ENCODE measurements around the gene ALLC.
"Not testable (repeated sequence)": the region's sequence is repeated elsewhere in the genome, so short reads cannot be mapped to it uniquely, and the experiment has no call there.

ALLC gene

DNA sequence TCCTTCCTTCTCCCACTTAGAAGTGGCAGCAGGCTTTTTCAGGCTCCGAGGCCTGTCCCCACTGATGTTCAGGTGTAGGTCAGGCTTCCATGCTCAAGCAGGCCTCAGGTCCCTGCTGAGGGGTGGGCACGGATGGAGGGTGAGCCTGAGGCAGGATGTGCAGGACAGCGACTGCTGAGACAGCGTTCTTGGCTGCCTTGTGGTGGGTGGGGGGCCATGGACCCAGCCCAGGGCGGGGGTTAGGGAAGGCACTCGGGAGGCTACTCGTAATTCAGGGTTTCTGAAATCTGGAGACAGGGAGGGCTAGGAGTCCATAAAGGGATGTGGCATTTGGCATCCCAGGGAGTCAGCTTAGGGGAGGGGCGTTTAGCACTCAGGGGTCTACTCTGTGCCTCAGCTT lies 32.8 kb upstream of the ALLC start:
- H3K27ac ChIP-seq: no peak overlapping the region
- DNase-seq (ENCODE audit: low read depth, low spot score): no peak

DNA sequence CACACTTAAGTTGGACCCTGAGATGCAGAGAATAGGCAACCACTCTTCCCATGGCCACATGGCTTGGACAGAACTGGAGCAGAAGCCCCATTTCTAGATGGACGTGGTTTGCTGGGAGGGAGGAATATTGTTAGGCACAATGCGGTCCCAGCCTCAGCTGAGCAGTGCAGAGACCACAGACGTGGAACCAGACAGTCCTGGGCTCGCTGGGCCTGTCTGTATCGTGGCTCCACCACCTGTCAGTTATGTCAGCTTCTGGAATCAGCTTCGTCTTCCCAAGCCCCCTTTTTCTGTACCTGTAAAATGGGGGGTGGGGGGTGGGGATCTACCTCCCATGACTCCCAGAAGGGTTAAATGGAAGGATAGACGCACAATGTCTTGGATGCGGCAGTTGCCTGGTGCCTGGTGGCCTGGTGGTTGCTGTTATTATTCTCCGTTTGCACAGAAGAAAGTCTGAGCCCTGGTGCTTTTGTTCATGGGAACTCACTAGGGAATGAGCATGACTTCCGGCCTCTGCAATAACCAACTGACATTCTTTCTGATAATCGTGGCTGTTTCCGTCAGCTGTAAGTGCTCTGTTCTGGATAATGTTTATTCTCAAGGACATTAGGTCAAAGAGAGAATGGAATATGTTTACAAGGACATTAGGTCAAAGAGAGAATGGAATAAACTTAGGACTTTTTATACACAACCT lies 31.7 kb upstream of the ALLC start:
- no peak overlapping the region for H3K27ac ChIP-seq
- no peak for DNase-seq (ENCODE audit: low read depth, low spot score)

DNA sequence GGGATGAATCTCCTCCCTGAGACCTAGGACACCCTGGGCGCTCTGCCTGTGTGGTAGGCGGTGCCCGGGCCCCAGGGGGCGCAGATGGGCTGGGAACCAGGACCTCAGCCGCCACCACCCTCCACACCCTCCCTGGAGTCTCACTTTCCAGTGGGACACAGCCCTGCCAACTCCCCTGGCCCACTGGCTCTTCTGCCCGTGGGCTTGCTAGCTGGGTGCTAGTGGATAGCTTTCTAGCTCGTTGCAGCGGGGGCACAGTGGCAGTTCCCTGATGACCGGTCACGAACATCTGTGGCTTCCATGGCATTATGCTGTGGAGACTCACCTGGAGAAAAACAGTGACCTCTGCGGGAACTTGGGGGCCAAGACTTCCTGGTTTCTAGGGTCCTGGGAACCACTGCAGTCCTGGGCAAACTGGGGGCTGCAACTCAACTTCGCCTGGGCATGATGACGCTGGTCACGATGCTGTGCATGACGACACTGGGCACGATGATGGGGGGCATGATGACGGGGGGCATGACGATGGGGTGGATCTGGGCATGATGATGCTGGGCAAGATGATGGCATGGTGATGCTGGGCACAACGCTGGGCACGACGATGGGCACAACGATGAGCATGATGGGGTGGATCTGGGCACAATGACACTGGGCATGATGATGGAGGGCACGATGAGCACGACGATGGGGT lies 31.0 kb upstream of the ALLC start:
- H3K27ac ChIP-seq: no peak overlapping the region
- DNase-seq (ENCODE audit: low read depth, low spot score): no peak

DNA sequence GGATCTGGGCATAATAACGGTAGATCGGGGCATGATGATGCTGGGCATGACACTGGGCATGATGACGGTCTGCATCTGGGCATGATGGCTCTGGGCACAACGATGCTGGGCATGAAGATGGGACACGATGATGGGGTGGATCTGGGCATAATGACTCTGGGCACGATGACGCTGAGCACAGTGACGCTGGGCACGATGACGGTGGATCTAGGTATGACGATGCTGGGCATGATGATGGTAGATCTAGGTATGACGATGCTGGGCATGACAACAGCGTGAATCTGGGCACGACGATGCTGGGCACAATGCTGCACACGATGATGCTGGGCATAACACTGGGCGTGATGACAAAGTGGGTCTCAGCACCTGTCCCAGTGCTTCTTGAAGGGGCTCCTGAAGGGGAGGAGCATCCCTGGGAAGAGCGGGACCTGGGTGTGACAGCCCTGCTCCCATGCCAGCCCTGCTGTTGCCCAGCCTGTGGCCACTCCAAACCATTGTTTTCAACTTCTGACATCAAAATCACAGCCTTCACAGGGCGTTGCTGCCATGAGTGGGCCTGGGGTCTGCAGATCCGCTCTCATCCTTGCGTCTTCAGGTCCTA lies 30.4 kb upstream of the ALLC start:
- no peak overlapping the region for H3K27ac ChIP-seq
- DNase-seq (ENCODE audit: low read depth, low spot score): no peak

DNA sequence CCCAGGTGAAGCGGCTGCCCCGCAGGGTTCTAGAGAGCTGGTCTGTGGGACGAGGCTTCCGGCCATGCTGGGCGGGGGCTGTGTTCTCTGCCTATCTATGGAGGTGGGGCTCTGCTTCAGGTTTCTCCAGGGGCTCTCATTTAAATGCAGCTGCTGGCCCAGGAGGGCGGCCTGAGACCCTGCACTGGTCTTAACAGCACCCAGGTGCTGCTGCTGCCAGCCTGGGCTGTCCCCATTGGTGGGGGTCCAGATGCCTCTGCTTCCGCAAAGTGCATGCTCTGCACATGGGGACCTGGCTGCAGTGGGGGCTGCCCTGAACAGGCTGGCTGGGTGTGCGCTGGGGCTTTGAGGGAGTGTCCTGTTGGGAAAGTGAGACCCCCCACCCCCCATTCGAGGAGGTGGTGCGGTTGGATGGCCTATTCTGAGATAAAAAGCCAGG lies 29.7 kb upstream of the ALLC start:
- H3K27ac ChIP-seq: no peak overlapping the region
- no peak for DNase-seq (ENCODE audit: low read depth, low spot score)

DNA sequence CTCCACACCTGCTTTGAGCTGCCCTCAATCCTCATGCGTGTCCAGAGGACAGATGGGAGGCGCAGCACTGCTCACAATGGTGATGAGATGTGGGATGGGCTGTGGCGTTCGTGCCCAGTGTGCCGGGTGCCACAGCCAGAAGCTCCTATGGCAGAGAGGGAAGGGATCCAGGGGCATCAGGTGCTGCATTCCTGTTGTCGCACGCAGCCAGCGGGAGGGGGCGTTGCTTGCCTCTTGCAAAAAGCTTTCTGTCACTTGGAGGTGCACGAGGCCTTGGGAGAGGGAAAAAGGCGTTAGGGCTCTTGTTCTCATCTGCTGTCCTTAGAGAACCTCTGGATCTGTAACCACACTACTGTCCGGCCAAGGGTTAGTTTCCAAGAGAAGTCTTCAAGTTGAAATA lies 29.2 kb upstream of the ALLC start:
- no peak overlapping the region for H3K27ac ChIP-seq
- no peak for DNase-seq (ENCODE audit: low read depth, low spot score)

DNA sequence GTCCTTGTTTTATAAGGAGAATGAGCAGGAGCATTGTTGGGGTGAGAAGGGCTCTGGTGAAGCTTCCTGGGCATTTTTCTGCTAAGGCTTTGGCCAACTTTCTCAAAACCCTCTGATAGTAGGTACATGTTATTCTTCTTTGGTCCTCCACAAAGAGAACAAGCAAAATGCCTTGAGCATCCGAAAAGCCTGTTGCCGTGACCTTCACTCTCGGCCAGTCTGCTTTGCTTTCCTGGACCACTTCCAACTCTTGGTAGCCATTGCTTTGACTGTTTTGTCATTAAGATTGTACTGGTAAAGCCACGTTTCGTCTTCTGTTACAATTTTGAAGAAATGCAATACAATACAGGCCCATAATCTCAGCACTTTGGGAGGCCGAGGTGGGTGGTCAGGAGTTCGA lies 27.4 kb upstream of the ALLC start:
- H3K27ac ChIP-seq: no peak overlapping the region
- DNase-seq (ENCODE audit: low read depth, low spot score): no peak

DNA sequence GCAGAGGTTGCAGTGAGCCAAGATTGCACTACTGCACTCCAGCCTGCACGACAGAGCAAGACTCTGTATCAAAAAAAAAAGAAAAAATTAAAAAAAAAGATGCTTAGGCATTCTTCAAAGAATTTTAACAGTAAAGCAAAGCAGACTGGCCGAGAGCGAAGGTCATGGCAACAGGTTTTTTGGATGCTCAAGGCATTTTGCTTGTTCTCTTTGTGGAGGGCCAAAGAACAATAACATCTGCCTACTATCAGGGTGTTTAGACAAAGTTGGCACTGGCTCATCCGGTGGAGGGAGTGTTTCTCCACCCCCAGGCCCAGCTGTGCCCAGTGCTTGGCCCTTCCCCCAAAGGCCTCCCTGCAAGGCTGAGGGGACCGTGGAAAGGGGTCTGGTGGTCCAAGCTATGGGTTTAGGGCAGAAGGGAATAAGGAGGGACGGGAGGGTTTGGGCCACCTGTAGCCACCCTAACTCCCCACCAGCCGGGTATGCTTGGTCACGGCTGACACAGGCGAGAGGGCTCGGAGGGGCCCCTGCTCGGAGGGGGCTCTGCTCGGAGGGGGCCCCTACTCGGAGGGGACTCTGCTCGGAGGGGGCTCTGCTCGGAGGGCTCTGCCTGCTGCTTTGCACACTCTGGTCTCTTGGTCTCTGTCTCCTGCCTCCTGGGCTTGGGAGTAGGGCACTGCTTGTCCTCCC lies 26.7 kb upstream of the ALLC start:
- no peak for DNase-seq (ENCODE audit: low read depth, low spot score)
- H3K27ac ChIP-seq: no peak overlapping the region

DNA sequence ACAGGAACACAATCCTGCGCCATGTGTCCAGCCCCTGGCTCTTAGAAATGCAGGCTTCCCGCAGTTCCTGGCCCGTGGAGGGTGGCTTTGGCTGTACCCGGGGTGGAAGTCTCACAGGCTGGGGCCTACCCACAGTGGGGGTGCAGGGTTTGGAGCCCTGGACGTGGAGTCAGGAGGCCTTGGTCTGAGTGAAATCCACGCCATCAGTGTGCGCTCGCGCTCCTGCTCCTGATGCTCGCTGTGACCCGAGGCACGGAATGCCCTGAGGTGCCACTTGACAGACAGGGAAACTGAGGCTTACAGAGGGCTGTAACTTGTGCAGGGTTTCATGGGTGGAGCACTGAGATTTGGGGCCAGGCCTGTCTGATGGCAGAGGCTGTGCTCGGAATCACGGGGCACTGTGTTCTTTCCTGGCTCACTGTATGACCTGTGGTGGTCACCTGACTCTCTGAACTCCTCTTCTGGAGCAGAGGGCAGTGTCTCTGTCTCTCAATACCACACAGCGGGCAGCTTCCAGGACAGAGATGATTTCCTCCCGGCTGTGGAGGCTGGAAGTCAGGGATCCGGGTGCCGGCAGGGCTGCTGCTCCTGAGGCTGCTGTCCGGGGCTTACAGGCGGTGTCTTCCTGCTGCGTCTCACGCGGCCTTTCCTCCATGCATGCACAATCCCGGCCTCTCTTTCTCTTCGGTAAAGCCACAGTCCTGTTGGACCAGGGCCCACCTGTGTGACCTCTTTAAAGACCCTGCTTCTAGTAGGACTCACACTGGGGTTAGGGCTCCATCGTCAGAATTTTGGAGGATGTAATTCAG lies 25.9 kb upstream of the ALLC start:
- DNase-seq (ENCODE audit: low read depth, low spot score): no peak
- no peak overlapping the region for H3K27ac ChIP-seq

DNA sequence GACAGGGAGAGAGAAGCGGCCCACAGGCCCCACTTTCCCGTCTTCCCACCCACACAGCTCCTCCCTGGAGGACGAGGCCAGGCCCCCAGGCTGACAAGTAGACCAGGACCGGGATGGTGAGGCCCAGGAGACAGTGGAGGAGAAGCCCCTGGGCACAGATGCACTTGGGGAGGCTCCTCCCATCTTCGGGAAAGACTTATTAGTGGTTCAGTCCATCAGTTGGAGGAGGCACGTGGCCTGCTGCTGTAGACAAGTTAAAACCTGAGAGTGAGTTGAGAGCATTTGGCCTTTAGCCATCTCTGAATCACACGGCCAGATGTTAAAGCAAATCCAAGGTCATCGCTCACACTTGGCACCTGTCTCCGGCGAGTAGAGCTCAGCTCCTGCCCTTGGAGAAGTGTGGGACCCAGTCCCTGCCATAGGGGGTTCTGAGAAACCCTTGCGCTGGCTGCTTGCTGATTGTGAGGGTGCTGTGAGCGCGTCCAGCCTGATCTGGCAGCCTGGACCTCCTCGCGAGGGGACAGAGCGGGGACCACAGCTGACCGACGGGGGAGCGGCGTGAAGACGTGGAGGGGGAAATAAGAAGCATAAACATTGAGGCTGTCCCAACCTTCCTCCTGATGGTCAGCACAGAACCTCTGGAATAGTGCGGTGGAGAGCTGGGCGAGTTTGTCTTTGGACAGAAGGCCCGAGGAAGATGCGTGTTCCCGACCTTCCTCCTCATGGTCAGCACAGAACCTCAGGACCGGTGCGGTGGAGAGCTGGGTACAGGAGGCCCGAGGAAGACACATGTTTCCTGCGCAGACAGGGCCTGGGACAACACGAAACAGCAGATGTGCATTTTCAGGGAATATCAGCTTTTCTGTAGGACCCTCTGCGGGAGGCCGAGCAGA lies 24.7 kb upstream of the ALLC start:
- peak; percentile 80 for DNase-seq (ENCODE audit: low read depth, low spot score)
- H3K27ac ChIP-seq: no peak overlapping the region

DNA sequence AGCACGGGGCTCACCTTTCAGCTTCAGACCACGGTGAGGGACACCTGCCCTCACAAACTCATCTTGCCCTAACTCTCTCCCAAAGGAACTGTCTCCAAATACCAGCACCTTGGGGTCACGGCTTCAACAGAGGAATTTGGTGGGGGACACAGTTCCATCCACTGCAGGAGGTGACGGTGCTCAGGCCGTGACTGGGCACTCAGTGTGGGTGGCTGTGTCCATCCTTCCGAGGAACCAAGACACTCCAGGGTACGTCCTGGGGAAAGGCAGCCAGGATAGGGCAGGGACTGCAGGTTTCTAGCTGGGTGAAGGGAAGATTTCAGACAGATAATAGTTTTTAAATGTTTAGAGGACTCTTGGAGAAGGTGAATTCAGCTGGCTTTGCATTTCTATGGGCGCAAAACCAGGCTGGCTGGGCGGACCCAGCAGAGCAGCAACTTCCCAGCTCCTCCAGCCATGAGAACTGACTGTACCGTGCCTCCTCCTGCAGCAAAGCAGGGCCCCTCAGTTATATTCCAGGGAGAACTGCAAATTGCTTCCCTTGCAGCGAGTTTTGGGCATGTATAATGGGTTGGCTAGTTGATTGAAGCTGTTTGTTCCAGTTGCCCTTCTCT lies 23.9 kb upstream of the ALLC start:
- no peak for DNase-seq (ENCODE audit: low read depth, low spot score)
- no peak overlapping the region for H3K27ac ChIP-seq

DNA sequence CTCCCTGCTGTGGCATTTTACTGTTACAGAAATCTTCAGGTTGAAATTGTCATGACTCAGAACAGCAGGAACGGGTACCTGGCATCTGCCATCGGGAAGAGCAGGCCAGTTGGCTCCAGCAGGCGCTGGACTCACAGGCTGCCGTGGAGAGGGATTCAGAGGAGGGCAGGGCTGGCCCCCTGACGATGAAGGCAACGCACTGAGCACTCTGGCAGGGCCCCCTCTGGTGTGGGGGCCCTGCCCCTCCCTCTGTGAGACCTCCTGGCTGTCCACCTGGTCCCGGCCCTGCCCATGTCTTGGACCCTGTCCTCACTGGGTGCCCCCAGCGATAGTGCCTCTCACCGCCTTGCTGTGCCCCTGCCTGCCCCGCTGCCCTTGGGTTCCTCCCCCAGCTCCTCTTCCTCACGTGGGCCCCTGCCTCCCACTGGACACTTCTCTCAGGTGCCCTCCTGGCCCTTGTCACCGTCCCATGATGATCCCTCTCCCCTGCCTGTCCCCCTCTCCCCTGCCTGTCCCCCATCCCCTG lies 23.3 kb upstream of the ALLC start:
- no peak overlapping the region for H3K27ac ChIP-seq
- DNase-seq (ENCODE audit: low read depth, low spot score): no peak

DNA sequence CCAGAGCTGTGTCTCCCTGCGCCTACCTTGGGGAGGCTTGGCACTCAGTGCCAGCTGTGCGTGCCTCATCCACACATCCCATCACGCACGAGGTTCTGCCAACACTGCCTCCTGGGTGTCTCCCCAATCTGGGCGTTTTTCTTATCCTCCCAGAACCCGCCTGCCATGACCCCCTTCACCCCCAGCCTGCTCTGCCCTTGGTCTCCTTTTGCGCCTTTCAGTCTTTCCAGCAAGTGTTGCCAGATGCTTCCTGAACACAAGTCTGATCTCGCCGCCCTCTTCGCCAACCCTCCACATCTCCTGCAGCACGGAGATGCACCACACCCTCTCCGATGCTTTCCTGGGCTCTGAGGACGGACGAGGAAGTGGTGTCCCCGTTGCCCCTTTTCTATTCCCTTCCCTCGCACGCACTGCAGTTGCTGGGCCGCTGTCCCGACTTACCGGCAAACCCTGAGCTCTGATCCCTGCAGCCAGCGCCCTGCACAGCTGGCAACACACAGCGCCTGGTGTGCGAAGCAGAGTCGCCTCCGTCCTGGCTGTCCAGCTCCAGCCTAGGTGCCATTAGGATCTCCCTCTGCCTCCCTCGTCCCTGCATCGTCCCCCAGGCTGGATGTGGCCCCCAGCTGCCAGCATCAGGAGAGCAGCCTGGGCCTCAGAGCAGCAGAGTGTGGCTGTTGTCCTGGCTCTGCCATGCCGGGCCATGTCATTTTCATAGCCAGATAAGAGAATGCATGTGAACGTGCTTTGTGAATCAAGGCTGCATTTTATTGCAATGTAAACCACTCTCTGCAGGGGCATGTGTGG lies 22.6 kb upstream of the ALLC start:
- no peak for DNase-seq (ENCODE audit: low read depth, low spot score)
- H3K27ac ChIP-seq: no peak overlapping the region

DNA sequence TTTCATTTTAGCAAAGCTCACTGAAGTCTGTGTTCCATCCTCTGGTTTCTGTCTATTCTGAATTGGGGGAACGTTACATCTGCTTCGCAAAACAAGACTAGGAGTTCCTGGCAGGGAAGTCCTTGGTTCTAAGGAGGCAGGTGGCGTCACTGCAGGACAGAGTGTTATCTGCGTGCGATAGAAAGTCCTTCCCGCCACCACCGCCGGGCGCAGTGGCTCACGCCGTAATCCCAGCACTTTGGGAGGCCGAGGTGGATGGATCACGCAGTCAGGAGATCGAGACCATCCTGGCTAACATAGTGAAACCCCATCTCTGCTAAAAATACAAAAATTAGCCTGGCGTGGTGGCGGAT lies 22.0 kb upstream of the ALLC start:
- H3K27ac ChIP-seq; DNase-seq (ENCODE audit: low read depth, low spot score): not testable (repeated sequence)

DNA sequence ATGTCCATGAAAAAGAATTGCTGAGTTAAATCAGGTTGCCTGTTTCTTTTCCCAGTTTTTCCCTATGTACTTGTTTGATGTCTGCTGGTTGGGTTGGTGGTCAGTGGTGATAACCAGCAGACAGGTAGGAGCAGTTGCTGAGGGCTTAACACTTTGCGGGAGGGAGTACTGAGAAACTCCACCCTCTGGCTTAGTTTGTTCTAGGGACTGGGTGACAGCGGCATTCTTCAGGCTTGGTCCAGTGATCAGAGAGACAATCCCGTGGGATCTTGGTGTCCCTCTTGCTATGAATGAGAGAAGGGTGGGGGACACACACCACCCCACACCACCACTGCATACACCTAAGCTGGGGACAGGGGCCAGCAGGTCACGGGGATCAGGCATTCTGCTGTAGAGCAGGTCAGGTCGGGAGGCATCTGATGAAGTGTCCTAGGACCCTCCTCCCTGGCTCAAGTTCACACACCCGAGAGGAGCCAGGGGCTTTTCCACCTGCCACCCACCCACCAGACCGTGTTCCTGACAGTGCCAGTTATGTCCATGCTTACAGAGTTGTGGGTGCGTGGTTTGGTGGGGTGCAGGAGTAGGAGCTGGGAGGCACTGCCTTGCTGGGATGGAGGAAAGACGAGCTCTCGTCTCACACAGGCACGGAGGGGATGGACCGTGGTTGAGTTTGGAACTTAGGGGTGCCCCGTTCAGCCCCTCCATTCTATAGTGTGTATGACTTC lies 21.3 kb upstream of the ALLC start:
- DNase-seq (ENCODE audit: low read depth, low spot score): no peak
- H3K27ac ChIP-seq: no peak overlapping the region

DNA sequence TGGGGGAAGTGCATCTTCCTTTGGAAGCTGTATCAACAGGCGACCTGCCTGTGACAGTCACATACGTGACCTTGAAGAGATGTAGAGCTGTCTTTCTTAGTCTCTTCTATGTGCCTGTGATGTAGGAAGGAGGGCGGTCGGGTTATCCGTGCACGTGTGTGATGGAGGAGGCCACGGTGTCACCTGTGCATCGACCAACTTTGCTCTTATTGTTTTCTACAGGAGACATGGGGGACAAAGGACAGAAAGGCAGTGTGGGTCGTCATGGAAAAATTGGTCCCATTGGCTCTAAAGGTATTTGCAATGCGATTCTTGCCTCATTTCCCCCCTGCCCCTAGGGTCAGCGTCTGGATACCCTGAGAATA lies 20.7 kb upstream of the ALLC start:
- H3K27ac ChIP-seq: no peak overlapping the region
- no peak for DNase-seq (ENCODE audit: low read depth, low spot score)

DNA sequence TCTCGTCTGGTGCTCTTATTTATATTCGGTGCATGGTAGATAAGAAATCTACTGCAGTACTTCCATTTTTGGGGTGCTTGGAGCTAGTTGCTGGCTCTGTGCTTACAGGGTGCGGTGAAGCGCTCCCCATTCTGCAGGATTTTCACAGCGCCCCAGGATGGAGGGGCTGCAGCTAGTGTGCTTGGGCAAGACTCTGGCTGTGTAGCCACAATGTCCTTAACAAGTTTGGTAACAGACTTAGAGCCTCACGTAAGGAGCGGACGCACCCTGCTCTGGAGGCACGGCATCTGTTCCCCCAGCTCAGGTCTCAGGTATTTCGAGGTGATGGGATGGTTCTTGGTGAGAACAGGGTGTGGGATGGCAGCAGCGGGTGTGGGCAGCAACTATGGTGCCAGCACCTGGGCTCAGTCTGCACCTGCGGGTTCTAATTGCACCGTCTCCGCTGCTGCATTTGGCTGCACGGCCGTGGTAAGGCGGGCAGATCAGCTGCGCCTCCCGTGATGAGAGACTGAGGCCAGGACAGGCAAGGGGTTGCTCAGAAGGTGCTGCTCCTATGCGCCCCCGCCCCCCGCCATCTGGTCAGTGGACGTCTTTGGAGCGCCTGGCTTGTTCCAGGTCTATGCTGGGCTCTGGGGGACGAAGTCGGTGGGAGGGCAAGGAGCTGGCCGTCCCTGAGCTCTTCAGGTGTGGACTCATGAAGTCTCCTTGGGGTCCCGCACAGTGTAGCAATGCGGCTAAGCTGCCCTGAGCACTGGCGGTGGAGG lies 20.1 kb upstream of the ALLC start:
- no peak for DNase-seq (ENCODE audit: low read depth, low spot score)
- no peak overlapping the region for H3K27ac ChIP-seq

Measured in epithelial cell of prostate (primary cell).